ENCODE measurements around the gene SURF2. TPM values are rescaled to one million over a fixed set of nuclear protein-coding genes. Genes with fewer than 3 reads are reported as not detected.
A peak's percentile ranks its signal among the peaks of the same experiment; 100 is the strongest.
"Not testable (repeated sequence)": the region's sequence is repeated elsewhere in the genome, so short reads cannot be mapped to it uniquely, and the experiment has no call there.

The SURF2 gene
- polyA plus RNA-seq, 1 experiment = 9.9 TPM

- ChIA-PET POLR2A (interaction anchor here (0.6 to 1.9 kb wide), 5 partner anchors 11 to 986 kb away, joined by 3 to 9 read pairs (median 7); partner anchors contain the start of genes MED22, RPL7A, SURF1 and SURF2), CTCF (no interaction called here)
These were observed 18.3 kb downstream of the SURF2 start for GRCh38 chr9:133374612-133375115.

GRCh38 chr9:133375116-133375723 lies 18.9 kb downstream of the SURF2 start:
- ChIA-PET POLR2A (interaction anchor here (0.6 to 1.9 kb wide), 5 partner anchors 11 to 986 kb away, joined by 3 to 9 read pairs (median 7); partner anchors contain the start of genes MED22, RPL7A, SURF1 and SURF2), CTCF (no interaction called here)
- Histone ChIP-seq H3K27me3 (ENCODE audit: control insufficient read depth, insufficient read depth, low read length) (no peaks in the 10 kb centered on the region), H3K27ac (ENCODE audit: low read depth, low read length) (peak overlapping the region; percentile 80), H3K4me3 (ENCODE audit: low read depth, low read length) (peak overlapping the region; percentile 73), H3K9me3 (ENCODE audit: control insufficient read depth, insufficient read depth, low read length) (peaks cover 6% of the 10 kb centered on the region)
- TF ChIP-seq CTCF (IDR thresholded peaks at IDR 0.05; ENCODE audit: low read depth, low read length) = no peak
- no peak for DNase-seq (ENCODE audit: low read depth, low spot score)

More at GRCh38 chr9:133374612-133375115, 18.3 kb downstream of the SURF2 start:
- no peak for DNase-seq (ENCODE audit: low read depth, low spot score)
- no peak for TF ChIP-seq CTCF (IDR thresholded peaks at IDR 0.05; ENCODE audit: low read depth, low read length)
- H3K27me3 ChIP-seq (ENCODE audit: control insufficient read depth, insufficient read depth, low read length) = no peaks in the 10 kb centered on the region
- peak overlapping the region; percentile 80 for H3K27ac ChIP-seq (ENCODE audit: low read depth, low read length)
- peak overlapping the region; percentile 73 for H3K4me3 ChIP-seq (ENCODE audit: low read depth, low read length)
- peaks cover 6% of the 10 kb centered on the region for H3K9me3 ChIP-seq (ENCODE audit: control insufficient read depth, insufficient read depth, low read length)

- TF ChIP-seq CTCF (IDR thresholded peaks at IDR 0.05; ENCODE audit: low read depth, low read length) = no peak
- H3K27ac ChIP-seq (ENCODE audit: low read depth, low read length) = peak within 1 kb of the TSS; percentile 80
- H3K9me3 ChIP-seq (ENCODE audit: control insufficient read depth, insufficient read depth, low read length) = peaks cover 6% of the 10 kb centered on the region
- ChIA-PET POLR2A (interaction anchor here (0.6 to 1.8 kb wide), 4 partner anchors 26 to 42 kb away, joined by 3 to 9 read pairs (median 6); partner anchors contain the start of genes MED22 and RPL7A), CTCF (interaction anchor here (0.5 to 1.7 kb wide), 3 partner anchors 19 to 475 kb away, joined by 3 to 4 read pairs (median 4); no protein-coding TSS in a partner anchor)
- peak; percentile 79 for DNase-seq (ENCODE audit: low read depth, low spot score)
- H3K4me3 ChIP-seq (ENCODE audit: low read depth, low read length) = peak within 1 kb of the TSS; percentile 73
- no peaks in the 10 kb centered on the region for H3K27me3 ChIP-seq (ENCODE audit: control insufficient read depth, insufficient read depth, low read length)
These were observed 19.6 kb downstream of the SURF2 start, which contains the start of the genes STKLD1 and SURF4 for GRCh38 chr9:133375724-133376654. STKLD1 (plus strand) TSS chr9:133376366; CDS start chr9:133376474, 108 bp downstream. SURF4 (minus strand) TSS chr9:133376060; CDS start chr9:133375969, 91 bp downstream.

- not testable (repeated sequence) for DNase-seq (ENCODE audit: low read depth, low spot score); H3K27me3 ChIP-seq (ENCODE audit: control insufficient read depth, insufficient read depth, low read length); H3K9me3 ChIP-seq (ENCODE audit: control insufficient read depth, insufficient read depth, low read length); H3K4me3 ChIP-seq (ENCODE audit: low read depth, low read length); H3K27ac ChIP-seq (ENCODE audit: low read depth, low read length)
- CTCF ChIA-PET = interaction anchor here (0.9 to 1.7 kb wide), 3 partner anchors 18 to 61 kb away, joined by 3 to 4 read pairs (median 4); no protein-coding TSS in a partner anchor
- POLR2A ChIA-PET = interaction anchor here (0.8 to 1.1 kb wide), 3 partner anchors 29 to 347 kb away, joined by 3 to 6 read pairs (median 4); partner anchors contain the start of genes CACFD1, GTF3C5, MED22 and RPL7A
These were observed 20.9 kb downstream of the SURF2 start for GRCh38 chr9:133377280-133377679.

GRCh38 chr9:133377721-133378216 lies 21.4 kb downstream of the SURF2 start:
- no peaks in the 10 kb centered on the region for H3K27me3 ChIP-seq (ENCODE audit: control insufficient read depth, insufficient read depth, low read length)
- POLR2A ChIA-PET = interaction anchor here (1.0 to 1.1 kb wide), 2 partner anchors 30 to 82 kb away, joined by 3 to 4 read pairs; partner anchors contain the start of genes CACFD1, MED22 and RPL7A
- no peak overlapping the region for H3K27ac ChIP-seq (ENCODE audit: low read depth, low read length)
- CTCF ChIA-PET = interaction anchor here (0.9 to 1.7 kb wide), 3 partner anchors 17 to 60 kb away, joined by 3 to 4 read pairs (median 4); no protein-coding TSS in a partner anchor
- TF ChIP-seq CTCF (IDR thresholded peaks at IDR 0.05; ENCODE audit: low read depth, low read length) = no peak
- no peak for DNase-seq (ENCODE audit: low read depth, low spot score)
- H3K9me3 ChIP-seq (ENCODE audit: control insufficient read depth, insufficient read depth, low read length) = peaks cover 6% of the 10 kb centered on the region
- H3K4me3 ChIP-seq (ENCODE audit: low read depth, low read length) = no peak overlapping the region

Data from AG04450 (cell line).